GM23338 (cell line): ENCODE results near the gene SLC35B1. TPM values are rescaled to one million over a fixed set of nuclear protein-coding genes. Genes with fewer than 3 reads are reported as not detected.

Experiments
- polyA plus RNA-seq: library from polyadenylated mRNA; unstranded; fragments of >200 nt; fragmentation: Nextera tagmentation; extraction: Ambion mirVana; gene quantifications from 2 replicates; pipeline ENCODE4 v1.2.1, GENCODE V29; 2016
- total RNA-seq: library from RNA; depleted of rRNA; stranded (reverse); fragments of >200 nt; shearing (Covaris generic); gene quantifications from 2 replicates; pipeline ENCODE4 v1.2.3, GENCODE V29; 2014; rRNA removed

Gene SLC35B1
- total and polyA plus RNA-seq, 2 experiments from 2014 or later: 56.7 to 58.9 TPM

Other genes with a start within 250 kb of the SLC35B1 start
- 6.8 and 6.9 TPM in 2 replicates for gene NGFR, start 212.7 kb downstream of the SLC35B1 start, total RNA-seq
- gene NGFR, start 212.7 kb downstream of the SLC35B1 start, polyA plus RNA-seq: 2.3 and 2.8 TPM in 2 replicates
- 2.7 and 4.7 TPM in 2 replicates for gene NXPH3, start 132.1 kb downstream of the SLC35B1 start, total RNA-seq
- 0.23 and 0.30 TPM in 2 replicates for gene NXPH3, start 132.1 kb downstream of the SLC35B1 start, polyA plus RNA-seq
- 13.9 and 29.4 TPM in 2 replicates for gene SPOP, start 29.9 kb downstream of the SLC35B1 start, total RNA-seq
- gene SPOP, start 29.9 kb downstream of the SLC35B1 start, polyA plus RNA-seq: 17.9 and 18.6 TPM in 2 replicates
- gene FAM117A, start 56.2 kb upstream of the SLC35B1 start, total RNA-seq: 21.4 and 46.4 TPM in 2 replicates
- gene FAM117A, start 56.2 kb upstream of the SLC35B1 start, polyA plus RNA-seq: 19.8 and 21.3 TPM in 2 replicates
- 187 and 226 TPM in 2 replicates for gene KAT7, start 80.7 kb upstream of the SLC35B1 start, total RNA-seq
- gene KAT7, start 80.7 kb upstream of the SLC35B1 start, polyA plus RNA-seq: 30.5 and 31.0 TPM in 2 replicates
- gene TAC4, start 140.1 kb upstream of the SLC35B1 start, total RNA-seq: not detected in 2 replicates
- not detected in 2 replicates for gene TAC4, start 140.1 kb upstream of the SLC35B1 start, polyA plus RNA-seq